Retinal pigment epithelial cell (primary cell): ENCODE results near the gene SYNE2.
"Not testable (repeated sequence)": the region's sequence is repeated elsewhere in the genome, so short reads cannot be mapped to it uniquely, and the experiment has no call there.

Source experiments
- DNase-seq: peaks from one replicate; pipeline ENCODE4 v3.0.0-alpha.2; 2010; ENCODE audit warnings: low read depth
- H3K4me3 ChIP-seq: 2 replicates; pipeline ENCODE4 v1.5.1; 2011; ENCODE audit warnings: mild to moderate bottlenecking, low read length, control low read depth, moderate library complexity
- TF ChIP-seq, protein P1 (sequence below): conservative IDR thresholded peaks from 2 replicates; pipeline ENCODE4 v1.5.1; 2011; ENCODE audit warnings: low read depth, low read length, control low read depth, inconsistent platforms

The SYNE2 gene

DNA sequence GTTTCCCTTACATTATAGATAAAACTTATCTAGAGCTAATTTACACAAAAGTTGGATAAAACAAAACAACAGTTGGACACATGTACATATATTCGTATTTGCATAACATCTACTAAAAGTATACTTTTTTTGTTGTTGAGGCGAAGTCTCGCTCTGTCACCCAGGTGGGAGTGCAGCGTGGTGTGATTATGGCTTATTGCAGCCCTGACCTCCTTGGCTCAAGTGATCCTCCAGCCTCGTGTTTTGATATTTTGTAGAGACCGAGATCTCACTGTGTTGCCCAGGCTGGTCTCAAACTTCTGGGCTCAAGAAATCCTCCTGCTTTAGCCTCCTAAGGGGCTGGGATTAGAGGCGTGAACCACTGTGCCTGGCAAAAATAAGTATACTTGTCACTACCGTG, 9.4 kb downstream of the SYNE2 start:
- TF ChIP-seq, protein P1, sequence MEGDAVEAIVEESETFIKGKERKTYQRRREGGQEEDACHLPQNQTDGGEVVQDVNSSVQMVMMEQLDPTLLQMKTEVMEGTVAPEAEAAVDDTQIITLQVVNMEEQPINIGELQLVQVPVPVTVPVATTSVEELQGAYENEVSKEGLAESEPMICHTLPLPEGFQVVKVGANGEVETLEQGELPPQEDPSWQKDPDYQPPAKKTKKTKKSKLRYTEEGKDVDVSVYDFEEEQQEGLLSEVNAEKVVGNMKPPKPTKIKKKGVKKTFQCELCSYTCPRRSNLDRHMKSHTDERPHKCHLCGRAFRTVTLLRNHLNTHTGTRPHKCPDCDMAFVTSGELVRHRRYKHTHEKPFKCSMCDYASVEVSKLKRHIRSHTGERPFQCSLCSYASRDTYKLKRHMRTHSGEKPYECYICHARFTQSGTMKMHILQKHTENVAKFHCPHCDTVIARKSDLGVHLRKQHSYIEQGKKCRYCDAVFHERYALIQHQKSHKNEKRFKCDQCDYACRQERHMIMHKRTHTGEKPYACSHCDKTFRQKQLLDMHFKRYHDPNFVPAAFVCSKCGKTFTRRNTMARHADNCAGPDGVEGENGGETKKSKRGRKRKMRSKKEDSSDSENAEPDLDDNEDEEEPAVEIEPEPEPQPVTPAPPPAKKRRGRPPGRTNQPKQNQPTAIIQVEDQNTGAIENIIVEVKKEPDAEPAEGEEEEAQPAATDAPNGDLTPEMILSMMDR: no peak
- H3K4me3 ChIP-seq: no peak overlapping the region
- no peak for DNase-seq

DNA sequence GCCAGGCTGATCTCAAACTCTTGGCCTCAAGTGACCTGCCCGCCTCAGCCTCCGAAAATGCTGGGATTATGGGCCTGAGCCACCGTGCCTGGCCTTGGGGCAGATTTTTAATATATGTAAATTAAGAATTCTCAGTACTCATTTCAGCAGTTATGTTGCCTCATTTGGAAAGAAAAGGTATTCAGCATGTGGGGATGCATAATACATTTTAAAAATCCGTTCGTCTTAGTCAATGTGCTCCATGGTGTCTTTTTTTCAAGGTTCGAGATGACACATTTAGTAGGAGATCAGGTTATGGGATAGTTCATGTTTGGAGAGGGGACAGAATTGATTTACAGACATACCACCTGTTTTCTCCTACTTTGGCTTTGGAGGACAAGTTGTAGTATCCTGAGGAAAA, 10.2 kb downstream of the SYNE2 start:
- TF ChIP-seq, protein P1: no peak
- no peak for DNase-seq

DNA sequence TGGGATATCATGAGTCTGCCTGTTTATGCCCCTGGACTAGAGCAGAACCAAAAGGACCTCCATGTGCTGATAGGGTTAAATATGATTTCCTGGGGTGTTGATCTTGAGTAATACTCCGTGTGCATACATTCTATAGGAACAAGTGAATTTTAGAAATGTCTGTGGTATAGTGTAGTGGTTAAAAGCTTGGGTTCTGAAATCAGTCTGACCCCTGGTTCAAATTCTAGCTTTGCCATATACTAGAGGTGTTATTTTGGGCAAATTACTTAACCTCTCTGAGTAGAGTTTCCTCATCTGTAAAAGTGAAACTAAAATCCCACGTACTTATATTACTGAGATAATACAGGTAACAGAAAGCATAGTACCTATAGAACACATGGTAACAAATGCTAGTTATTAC, 12.0 kb downstream of the SYNE2 start:
- DNase-seq, H3K4me3 ChIP-seq: not testable (repeated sequence)

More for the DNA sequence above, 10.2 kb downstream of the SYNE2 start:
- no peak overlapping the region for H3K4me3 ChIP-seq

DNA sequence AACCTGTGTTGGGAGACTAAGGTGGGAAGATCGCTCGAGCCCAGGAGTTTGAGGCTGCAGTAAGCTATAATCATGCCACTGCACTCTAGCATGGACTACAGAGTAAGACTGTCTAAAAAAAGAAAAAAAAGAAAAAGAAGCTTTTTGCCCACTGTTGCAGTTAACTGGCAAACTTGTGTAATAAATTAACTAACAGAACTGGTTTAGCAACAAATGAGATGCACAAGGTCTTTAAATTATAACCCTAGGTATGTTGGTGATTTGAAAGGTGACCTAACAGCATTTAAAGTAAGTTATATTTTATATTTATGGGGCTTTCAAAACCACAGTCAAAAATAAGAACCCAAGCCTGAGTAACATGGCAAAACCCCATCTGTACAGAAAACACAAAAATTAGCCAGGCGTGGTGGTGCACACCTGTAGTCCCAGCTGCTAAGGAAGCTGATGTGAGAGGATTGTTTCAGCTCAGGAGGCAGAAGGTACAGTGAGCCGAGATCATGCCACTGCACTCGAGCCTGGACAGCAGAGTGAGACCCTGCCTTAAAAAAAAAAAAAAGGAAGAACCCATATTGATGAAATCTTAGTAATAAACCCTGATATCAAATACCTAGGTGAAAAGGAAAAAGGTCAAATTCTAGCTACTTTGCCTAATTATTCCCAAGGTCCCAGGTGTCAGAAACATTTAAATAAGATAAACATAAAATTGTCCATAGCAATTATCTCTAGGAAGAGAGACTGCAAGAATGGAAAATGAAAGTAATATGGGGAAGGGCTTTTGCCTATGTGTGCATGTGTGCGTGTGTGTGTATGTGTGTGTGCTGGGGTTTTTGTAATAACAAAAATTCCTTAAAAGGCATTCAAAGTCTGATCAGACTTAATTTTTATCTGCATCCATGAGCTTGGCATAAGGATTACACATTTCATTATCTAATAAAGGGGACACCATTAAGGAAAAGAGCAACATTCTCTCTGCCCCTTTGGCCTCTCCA, 15.4 kb downstream of the SYNE2 start:
- DNase-seq: no peak
- no peak overlapping the region for H3K4me3 ChIP-seq
- TF ChIP-seq, protein P1: no peak

DNA sequence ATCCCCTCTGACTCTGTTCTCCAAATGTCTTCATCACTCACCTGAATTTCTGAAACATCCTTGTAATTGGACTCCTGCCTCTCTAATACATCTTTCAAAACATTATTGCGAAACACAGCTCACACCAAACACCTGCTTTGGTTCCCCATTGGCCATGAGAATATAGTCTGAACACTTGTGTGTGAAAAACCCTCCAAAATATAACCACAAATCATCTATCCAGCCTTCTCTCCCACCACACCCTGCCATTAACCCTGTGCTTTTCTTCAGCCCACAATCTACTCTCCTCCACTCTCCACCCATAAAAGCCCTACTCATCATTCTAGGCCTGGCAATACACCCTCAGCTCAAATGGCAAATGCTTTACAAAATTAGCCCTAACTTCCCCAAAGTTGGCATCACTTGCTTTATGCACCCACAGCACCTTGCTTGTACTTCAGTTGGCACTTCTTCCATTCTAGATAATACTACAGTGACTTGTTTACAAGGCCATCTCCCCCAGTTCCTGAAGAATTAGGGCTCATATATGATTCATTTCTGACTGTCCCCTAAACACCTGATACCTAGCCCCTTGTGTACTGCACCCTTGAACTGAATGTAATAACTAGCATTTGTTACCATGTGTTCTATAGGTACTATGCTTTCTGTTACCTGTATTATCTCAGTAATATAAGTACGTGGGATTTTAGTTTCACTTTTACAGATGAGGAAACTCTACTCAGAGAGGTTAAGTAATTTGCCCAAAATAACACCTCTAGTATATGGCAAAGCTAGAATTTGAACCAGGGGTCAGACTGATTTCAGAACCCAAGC, 17.3 kb downstream of the SYNE2 start:
- H3K4me3 ChIP-seq, DNase-seq: not testable (repeated sequence)

DNA sequence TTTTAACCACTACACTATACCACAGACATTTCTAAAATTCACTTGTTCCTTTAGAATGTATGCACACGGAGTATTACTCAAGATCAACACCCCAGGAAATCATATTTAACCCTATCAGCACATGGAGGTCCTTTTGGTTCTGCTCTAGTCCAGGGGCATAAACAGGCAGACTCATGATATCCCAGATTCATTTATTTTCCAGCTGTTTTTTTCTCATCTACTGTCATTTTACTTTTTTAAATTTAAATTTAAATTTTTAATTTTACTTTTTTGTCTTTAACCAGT, 17.9 kb downstream of the SYNE2 start:
- DNase-seq, H3K4me3 ChIP-seq: not testable (repeated sequence)

DNA sequence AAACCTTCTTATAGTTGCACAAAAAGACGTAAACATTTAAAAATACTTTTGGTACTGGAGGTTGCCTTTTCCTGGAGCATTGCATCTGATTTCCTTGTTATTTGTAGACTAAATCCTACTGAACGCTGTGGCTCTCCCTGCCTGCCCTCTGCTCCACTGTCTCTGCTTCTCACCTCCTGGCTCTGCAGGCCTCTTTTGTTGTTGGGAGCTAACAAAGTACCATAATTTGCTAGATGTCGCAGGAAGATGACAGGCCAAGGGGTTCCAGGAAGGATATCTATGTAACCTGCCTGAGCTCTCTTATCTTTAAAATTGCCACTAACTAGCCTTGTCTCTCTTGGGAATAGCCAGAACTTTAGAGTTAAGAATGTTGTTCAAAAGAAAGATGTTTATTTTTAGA, 21.4 kb downstream of the SYNE2 start:
- no peak overlapping the region for H3K4me3 ChIP-seq
- no peak for DNase-seq
- TF ChIP-seq, protein P1: no peak

DNA sequence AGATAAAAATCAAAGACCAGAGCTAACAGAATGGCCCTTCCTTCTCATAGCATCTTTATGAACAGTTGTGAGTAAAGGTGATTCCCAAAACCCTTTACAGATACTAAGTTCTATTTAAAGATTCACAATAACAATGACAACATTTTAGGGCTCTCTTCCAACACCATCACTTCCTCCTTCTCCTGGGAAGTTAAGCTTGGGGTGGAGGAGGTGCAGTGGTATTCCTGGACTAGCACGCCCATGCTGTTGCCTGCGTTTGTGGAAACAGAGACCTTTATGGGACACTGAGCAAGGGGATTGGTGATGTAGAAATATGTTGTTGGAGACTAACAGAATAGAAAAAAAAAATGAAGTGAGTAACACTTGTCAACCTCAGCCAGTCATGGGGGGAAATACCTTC, 22.5 kb downstream of the SYNE2 start:
- no peak overlapping the region for H3K4me3 ChIP-seq
- TF ChIP-seq, protein P1: no peak
- DNase-seq: no peak
